Ascending aorta (tissue), 2 donors: ENCODE measurements around the gene VPS4B. TPM values are rescaled to one million over a fixed set of nuclear protein-coding genes. Genes with fewer than 3 reads are reported as not detected.

Experiments used
- DNase-seq, 2 donors: peaks; one replicate each; pipeline ENCODE4 v3.0.0-alpha.2; 2019; ENCODE audit warnings: low spot score in 2 of 2
- H3K27ac ChIP-seq, 2 donors: fragments of 200-600 bp; sonication (generic); one replicate each; pipeline ENCODE4 v1.5.1; 2016 to 2017; ENCODE audit warnings: mild to moderate bottlenecking in 1 of 2
- H3K27me3 ChIP-seq: fragments of 200-600 bp; sonication (generic); one replicate; pipeline ENCODE4 v1.5.1; 2017
- H3K36me3 ChIP-seq, 2 donors: fragments of 200-600 bp; sonication (generic); one replicate each; pipeline ENCODE4 v1.5.1; 2016
- H3K4me1 ChIP-seq, 2 donors: fragments of 200-600 bp; sonication (generic); one replicate each; pipeline ENCODE4 v1.5.1; 2016 to 2017; ENCODE audit warnings: mild to moderate bottlenecking in 1 of 2
- H3K4me3 ChIP-seq, 2 donors: fragments of 200-600 bp; sonication (generic); one replicate each; pipeline ENCODE4 v1.5.1; 2016 to 2017; ENCODE audit warnings: mild to moderate bottlenecking in 1 of 2
- H3K9me3 ChIP-seq, 2 donors: fragments of 200-600 bp; sonication (generic); one replicate each; pipeline ENCODE4 v1.5.1; 2016
- CTCF ChIP-seq, 3 experiments: fragments of 200-600 bp in 2 of 3; fragments of 450-650 bp in 1 of 3; sonication (generic) in 2 of 3; IDR thresholded peaks; one replicate each; pipeline ENCODE4 v1.5.1; 2016 to 2019; ENCODE audit warnings: antibody characterized with exemption in 3 of 3, mild to moderate bottlenecking in 1 of 3, moderate library complexity in 1 of 3
- intact Hi-C: fragments of 100-400 bp; cut with DNase I; formaldehyde crosslinking; loops from one replicate; pipeline ENCODE4 v1.15.1; 2023
- total RNA-seq: library from RNA; depleted of rRNA; stranded (reverse); fragments of >200 nt; gene quantifications from one replicate; pipeline ENCODE4 v1.1.0, GENCODE V29; 2016

The VPS4B gene
- total RNA-seq, 1 donor from 2014 or later = 16.7 TPM

DNA sequence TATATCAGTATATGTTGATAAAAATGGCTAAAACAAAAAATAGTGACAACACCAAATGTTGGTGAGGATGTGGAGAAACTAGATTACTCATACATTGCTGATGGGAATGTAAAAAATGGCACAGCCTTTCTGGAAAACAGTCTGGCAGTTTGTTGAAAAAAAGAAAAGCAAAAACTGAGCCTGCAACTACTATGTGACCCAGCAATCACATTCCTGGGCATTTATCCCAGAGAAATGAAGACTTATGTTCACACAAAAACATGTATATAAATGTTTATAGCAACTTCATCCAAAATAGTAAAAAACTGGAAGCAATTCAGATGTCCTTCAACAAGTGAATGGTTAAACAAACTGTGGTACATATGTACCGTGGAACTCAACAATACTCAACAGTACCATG is 47.7 kb downstream of the VPS4B start:
- Histone ChIP-seq H3K27ac (no peak overlapping the region), H3K4me3 (no peak overlapping the region), H3K9me3 (peaks cover 0 to 8% of the 10 kb centered on the region in 2 donors), H3K27me3 (no peaks in the 10 kb centered on the region), H3K4me1 (no peaks in the 10 kb centered on the region), H3K36me3 (no peaks in the 10 kb centered on the region)
- DNase-seq = no peak
- intact Hi-C loops = no loop called here
- TF ChIP-seq CTCF (IDR thresholded peaks at IDR 0.05) = no peak

- TF ChIP-seq CTCF (IDR thresholded peaks at IDR 0.05) = no peak
- no peak overlapping the region for H3K4me3 ChIP-seq
- no peak for DNase-seq
- no peaks in the 10 kb centered on the region for H3K27me3 ChIP-seq
- peaks cover 0 to 8% of the 10 kb centered on the region in 2 donors for H3K9me3 ChIP-seq
- intact Hi-C loops = no loop called here
- no peak overlapping the region for H3K27ac ChIP-seq
- no peaks in the 10 kb centered on the region for H3K36me3 ChIP-seq
- peaks cover 0 to 6% of the 10 kb centered on the region in 2 donors for H3K4me1 ChIP-seq
Measured at GRCh38 chr18:63373161-63373560, 49.1 kb downstream of the VPS4B start.

GRCh38 chr18:63368611-63369010 is 53.7 kb downstream of the VPS4B start:
- H3K27ac ChIP-seq = no peak overlapping the region
- H3K4me3 ChIP-seq = peak overlapping the region; percentile 87 to 92
- no peak for TF ChIP-seq CTCF (IDR thresholded peaks at IDR 0.05)
- H3K36me3 ChIP-seq = no peaks in the 10 kb centered on the region
- H3K27me3 ChIP-seq = no peaks in the 10 kb centered on the region
- intact Hi-C loops = loop anchor here (1.0 to 5.0 kb wide), 2 partner anchors 252 to 604 kb away; partner anchors contain the start of gene SERPINB8
- H3K9me3 ChIP-seq = no peaks in the 10 kb centered on the region
- peaks cover 2 to 19% of the 10 kb centered on the region in 2 donors for H3K4me1 ChIP-seq
- DNase-seq = no peak

DNA sequence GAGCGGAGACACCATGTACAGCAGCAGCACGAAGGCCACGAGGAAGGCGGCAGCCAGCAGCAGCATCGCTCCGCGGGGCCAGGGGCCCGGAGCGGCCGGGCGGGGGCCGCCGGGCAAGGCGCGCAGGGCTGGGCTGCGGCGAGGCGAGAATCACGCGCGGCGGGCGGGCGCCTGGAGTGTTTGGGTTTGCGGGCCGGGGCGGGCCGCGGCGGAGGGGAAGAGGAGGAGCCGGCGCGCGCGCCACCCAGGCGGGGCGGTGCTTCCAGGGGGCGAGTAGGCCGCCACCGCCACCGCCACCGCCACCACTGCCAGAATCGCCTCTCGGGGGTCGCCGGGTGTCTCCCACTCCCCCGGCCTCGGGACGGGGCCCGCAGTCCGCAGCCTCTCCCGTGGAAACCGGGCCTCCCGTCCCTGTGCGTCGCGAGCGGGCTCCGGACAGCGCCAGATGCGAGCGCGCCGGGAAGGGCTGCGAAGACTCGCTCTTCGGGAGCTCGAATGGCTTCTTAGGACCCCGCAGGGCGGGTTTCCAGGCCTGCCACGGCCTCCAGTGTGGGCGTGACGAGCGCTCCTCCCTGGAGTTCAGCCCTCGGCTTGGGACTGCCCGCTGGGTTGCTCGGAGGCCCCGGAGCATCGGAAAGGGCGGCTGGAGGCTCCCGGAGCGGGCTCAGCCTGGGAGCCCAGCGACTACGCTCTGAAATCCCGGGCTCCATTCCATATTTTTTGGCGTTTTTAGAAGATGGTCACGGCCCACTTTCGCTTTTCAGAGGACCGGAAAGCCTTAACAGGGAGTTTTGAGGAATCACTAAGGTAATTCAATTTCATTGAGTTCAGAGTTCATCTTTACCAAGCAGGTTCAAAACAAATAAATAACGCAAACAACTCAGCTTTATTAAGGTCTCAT is 55.0 kb downstream of the VPS4B start, which contains the start of gene KDSR:
KDSR (minus strand) TSS at position 154 of the 901 bp plus-strand sequence; CDS start at position 66, 88 bp downstream.
- H3K36me3 ChIP-seq = peaks cover 6 to 7% of the 10 kb centered on the region in 2 donors
- peaks cover 2 to 19% of the 10 kb centered on the region in 2 donors for H3K4me1 ChIP-seq
- TF ChIP-seq CTCF (IDR thresholded peaks at IDR 0.05) = no peak
- peak within 1 kb of the TSS; percentile 98 for H3K27ac ChIP-seq
- peak within 1 kb of the TSS; percentile 87 to 92 for H3K4me3 ChIP-seq
- peak; percentile 85 to 98 for DNase-seq
- H3K9me3 ChIP-seq = no peaks in the 10 kb centered on the region
- no peaks in the 10 kb centered on the region for H3K27me3 ChIP-seq
- intact Hi-C loops = loop anchor here (1.0 to 5.0 kb wide), 7 partner anchors 47 to 845 kb away; partner anchors contain the start of genes PHLPP1, SERPINB8, VPS4B and ZCCHC2

DNA sequence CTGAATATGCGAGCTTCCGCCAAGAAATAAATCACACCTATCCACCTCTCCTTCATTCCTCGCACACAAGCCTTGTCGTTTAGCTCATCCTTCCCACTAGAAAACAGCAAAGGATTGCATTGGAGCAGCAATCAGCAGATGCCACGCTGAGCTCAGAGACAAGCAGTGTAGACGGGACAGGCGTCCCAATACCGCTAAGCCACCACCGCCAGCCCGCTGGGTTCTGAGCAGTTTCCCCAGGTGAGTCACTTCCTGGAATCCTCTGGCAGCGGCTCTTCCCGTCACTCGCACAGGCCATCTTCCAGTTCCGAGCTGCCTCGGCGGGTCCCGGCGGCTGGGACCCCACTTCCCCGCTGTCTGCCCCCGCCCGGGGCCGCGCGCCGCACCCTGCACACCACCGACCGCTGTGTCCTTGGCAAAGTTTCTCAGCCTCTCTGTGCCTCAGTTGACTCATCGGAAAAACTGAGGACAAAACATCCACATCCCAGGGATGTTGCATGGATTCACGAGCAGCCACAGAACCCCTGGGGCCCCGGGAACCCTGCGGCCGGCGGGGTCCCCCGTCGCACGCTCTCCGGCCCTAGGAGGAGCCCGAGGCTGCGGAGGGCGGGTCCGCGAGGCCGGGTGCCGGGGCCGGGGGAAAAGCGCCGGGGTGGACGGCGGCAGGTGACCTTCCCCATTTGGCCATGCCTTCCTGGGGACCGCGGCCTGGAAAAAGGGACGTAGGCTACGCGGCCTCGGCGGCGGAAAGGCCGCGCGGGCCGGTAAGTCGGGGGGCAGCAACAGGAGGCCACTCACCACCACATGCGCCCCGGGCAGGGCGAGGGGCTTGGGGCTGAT is 55.8 kb downstream of the VPS4B start:
- Histone ChIP-seq H3K4me1 (peaks cover 2 to 19% of the 10 kb centered on the region in 2 donors), H3K27me3 (no peaks in the 10 kb centered on the region), H3K4me3 (peak overlapping the region; percentile 87 to 92), H3K27ac (peak overlapping the region; percentile 98), H3K36me3 (peaks cover 13 to 15% of the 10 kb centered on the region in 2 donors), H3K9me3 (no peaks in the 10 kb centered on the region)
- no peak for TF ChIP-seq CTCF (IDR thresholded peaks at IDR 0.05)
- peak; percentile 13 to 82 for DNase-seq
- intact Hi-C loops = loop anchor here (1.0 to 5.0 kb wide), 7 partner anchors 46 to 844 kb away; partner anchors contain the start of genes PHLPP1, SERPINB8, VPS4B and ZCCHC2
